ENCODE data around the gene ID1. TPM values are rescaled to one million over a fixed set of nuclear protein-coding genes. Genes with fewer than 3 reads are reported as not detected.
A peak's percentile ranks its signal among the peaks of the same experiment; 100 is the strongest.
"Not testable (repeated sequence)": the region's sequence is repeated elsewhere in the genome, so short reads cannot be mapped to it uniquely, and the experiment has no call there.

ID1 gene
- total and polyA plus RNA-seq, 9 donors: 26.0 to 353 (median 64.2) TPM

DNA sequence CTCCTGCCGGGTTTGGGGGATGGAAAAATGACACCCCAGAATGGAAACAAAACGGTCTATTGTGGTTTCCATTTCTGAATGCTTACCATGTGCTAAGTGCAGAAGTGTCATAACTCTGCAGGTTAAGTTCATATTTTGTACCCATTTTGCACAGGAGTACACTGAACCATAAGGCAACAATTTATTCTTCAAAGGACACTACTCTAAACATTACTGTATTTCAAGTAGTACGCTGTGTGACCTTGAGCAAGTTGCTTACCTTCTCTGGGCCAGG is 9.8 kb upstream of the ID1 start:
- TF ChIP-seq, protein P1, sequence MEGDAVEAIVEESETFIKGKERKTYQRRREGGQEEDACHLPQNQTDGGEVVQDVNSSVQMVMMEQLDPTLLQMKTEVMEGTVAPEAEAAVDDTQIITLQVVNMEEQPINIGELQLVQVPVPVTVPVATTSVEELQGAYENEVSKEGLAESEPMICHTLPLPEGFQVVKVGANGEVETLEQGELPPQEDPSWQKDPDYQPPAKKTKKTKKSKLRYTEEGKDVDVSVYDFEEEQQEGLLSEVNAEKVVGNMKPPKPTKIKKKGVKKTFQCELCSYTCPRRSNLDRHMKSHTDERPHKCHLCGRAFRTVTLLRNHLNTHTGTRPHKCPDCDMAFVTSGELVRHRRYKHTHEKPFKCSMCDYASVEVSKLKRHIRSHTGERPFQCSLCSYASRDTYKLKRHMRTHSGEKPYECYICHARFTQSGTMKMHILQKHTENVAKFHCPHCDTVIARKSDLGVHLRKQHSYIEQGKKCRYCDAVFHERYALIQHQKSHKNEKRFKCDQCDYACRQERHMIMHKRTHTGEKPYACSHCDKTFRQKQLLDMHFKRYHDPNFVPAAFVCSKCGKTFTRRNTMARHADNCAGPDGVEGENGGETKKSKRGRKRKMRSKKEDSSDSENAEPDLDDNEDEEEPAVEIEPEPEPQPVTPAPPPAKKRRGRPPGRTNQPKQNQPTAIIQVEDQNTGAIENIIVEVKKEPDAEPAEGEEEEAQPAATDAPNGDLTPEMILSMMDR (IDR thresholded peaks at IDR 0.05): no peak
- no peak for TF ChIP-seq POLR2A (IDR thresholded peaks at IDR 0.05)
- no peak for TF ChIP-seq EP300 (IDR thresholded peaks at IDR 0.05)

DNA sequence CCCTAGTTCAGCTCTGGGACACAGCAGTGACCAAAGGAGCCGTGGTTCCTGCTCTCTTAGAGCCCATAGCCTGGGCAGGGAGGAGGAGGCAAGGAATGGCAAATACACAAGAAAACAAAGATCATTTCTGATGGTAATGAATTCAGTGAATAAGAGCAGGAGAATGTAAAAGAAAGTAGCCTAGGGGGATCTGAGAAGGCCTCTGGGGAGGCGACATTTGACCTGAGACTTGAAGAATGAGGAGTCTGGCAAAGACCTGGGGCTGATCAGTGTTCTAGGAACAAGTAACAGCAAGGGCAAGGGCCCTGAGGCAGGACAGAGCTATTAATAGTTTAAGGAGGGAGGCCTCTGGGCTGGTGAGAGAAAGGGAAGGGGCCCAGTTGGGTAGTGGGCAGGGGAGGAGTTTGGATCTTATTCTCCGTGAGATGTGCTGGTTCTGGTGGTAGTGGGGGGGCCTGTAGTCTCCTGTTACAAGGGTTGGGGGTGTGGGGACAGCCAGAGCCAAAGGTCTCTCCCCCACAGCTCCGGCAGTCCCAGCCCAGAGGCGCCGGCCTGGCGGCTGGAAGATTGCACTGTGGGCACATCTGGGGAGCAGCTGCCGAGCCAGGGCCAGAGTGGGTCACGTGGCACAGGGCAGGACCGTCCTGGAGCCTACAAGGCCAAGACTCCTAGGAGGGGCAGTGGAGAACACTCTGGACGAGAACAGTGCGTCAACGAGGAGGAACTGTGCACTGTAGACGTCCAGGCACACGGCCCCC is 9.3 kb upstream of the ID1 start:
- Histone ChIP-seq H3K27ac (peak overlapping the region in 1 of 2 donors; percentile 65), H3K27me3 (no peaks in the 10 kb centered on the region), H3K9me3 (no peaks in the 10 kb centered on the region), H3K4me1 (ENCODE audit: insufficient read depth) (no peaks in the 10 kb centered on the region), H3K4me3 (no peak overlapping the region), H3K36me3 (no peaks in the 10 kb centered on the region)
- intact Hi-C loops (cut with DNase I): no loop called here
- peak; percentile 86 to 93 (median 89) for DNase-seq
- 6 to 18% (median 14%) methylated on average over 15 of the region's 15 CpGs for WGBS, 3 donors
- TF ChIP-seq POLR2A (IDR thresholded peaks at IDR 0.05) (no peak), EP300 (IDR thresholded peaks at IDR 0.05) (peak; percentile 26)
- TF ChIP-seq, protein P1 (IDR thresholded peaks at IDR 0.05): no peak

More for the DNA sequence above, 9.8 kb upstream of the ID1 start:
- Histone ChIP-seq H3K36me3 (no peaks in the 10 kb centered on the region), H3K27ac (peak overlapping the region in 1 of 2 donors; percentile 65), H3K4me1 (ENCODE audit: insufficient read depth) (no peaks in the 10 kb centered on the region), H3K27me3 (no peaks in the 10 kb centered on the region), H3K4me3 (no peak overlapping the region), H3K9me3 (no peaks in the 10 kb centered on the region)
- intact Hi-C loops (cut with DNase I): no loop called here
- no peak for DNase-seq
- WGBS, 3 donors: 63 to 75% (median 68%) methylated on average over 3 of the region's 3 CpGs

DNA sequence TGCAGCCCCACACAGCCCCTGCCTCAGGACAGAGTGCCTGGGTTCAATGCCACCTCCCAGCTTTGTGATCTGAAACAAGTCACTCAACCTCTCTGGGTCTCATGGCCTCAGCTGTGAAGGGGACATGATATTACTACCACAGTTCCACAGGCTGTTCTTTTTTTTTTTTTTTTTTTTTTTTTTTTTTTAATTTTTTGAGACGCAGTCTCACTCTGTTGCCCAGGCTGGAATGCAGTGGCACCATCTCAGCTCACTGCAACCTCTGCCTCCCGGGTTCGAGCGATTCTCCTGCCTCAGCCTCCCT is 8.7 kb upstream of the ID1 start:
- DNase-seq; intact Hi-C loops (cut with DNase I); H3K4me1 ChIP-seq (ENCODE audit: insufficient read depth); H3K36me3 ChIP-seq; H3K4me3 ChIP-seq; H3K27me3 ChIP-seq; H3K9me3 ChIP-seq: not testable (repeated sequence)
- 46 to 67% (median 53%) methylated on average over 4 of the region's 4 CpGs for WGBS, 3 donors
- peak overlapping the region in 1 of 2 donors; percentile 65 for H3K27ac ChIP-seq

DNA sequence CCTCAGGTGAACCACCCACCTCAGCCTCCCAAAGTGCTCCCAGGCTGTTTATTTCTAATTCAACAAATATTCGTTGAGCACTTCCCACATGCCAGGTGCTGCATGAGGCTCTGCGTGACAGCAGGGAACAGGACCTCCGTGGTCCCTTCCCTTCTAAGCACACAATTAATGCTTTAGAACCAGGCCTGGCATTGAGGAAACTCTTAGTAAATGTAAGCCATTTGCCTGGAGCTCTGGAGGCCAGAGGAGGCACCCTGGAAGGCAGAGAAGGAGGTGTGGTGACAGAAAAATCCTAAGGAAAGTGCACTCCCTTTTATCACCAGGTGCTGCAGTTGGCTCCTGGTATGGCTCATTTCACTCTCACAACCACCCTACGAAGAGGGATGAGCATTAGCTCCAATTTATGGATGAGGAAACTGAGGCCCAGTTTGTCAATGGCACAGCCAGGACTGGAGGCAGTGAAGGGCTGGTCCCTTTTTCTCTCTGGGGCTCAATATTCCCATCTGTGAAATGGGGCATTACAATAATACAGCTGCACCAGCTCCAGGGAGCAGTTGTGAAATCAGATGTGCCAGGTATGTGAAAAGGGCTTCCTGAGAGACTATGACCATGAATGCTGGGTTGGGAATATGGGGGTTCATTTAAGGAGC is 8.1 kb upstream of the ID1 start:
- intact Hi-C loops (cut with DNase I): no loop called here
- no peak for DNase-seq
- H3K27ac ChIP-seq: peak overlapping the region in 1 of 2 donors; percentile 65
- TF ChIP-seq EP300 (IDR thresholded peaks at IDR 0.05) (no peak), POLR2A (IDR thresholded peaks at IDR 0.05) (no peak)
- TF ChIP-seq, protein P1 (IDR thresholded peaks at IDR 0.05): no peak
- H3K4me3 ChIP-seq: no peak overlapping the region
- H3K36me3 ChIP-seq: no peaks in the 10 kb centered on the region
- WGBS, 3 donors: 71 to 75% (median 73%) methylated on average over 4 of the region's 4 CpGs
- H3K9me3 ChIP-seq: no peaks in the 10 kb centered on the region
- H3K4me1 ChIP-seq (ENCODE audit: insufficient read depth): no peaks in the 10 kb centered on the region
- H3K27me3 ChIP-seq: no peaks in the 10 kb centered on the region

DNA sequence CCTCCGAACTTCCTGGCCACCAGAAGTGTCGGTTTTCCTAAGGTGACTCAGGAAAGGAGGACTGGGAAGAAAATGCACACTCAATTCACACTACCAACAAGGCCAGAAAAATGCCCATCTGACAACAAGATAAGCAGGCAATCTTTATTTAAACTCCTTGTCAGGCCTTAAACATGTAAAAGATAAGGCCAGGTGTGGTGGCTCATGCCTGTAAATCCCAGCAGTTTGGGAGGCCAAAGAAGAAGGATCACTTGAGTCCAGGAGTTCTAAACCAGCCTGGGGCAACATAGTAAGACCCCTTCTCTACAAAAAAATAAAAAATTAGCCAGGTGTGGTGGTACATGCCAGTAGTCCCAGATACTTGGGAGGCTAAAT is 7.6 kb upstream of the ID1 start:
- intact Hi-C loops (cut with DNase I): no loop called here
- no peaks in the 10 kb centered on the region for H3K4me1 ChIP-seq (ENCODE audit: insufficient read depth)
- no peak overlapping the region for H3K27ac ChIP-seq
- no peaks in the 10 kb centered on the region for H3K27me3 ChIP-seq
- no peaks in the 10 kb centered on the region for H3K36me3 ChIP-seq
- 87 to 96% (median 96%) methylated on average over 2 of the region's 2 CpGs for WGBS, 3 donors
- H3K4me3 ChIP-seq: no peak overlapping the region
- TF ChIP-seq POLR2A (IDR thresholded peaks at IDR 0.05) (no peak), EP300 (IDR thresholded peaks at IDR 0.05) (no peak)
- TF ChIP-seq, protein P1 (IDR thresholded peaks at IDR 0.05): no peak
- no peak for DNase-seq
- H3K9me3 ChIP-seq: no peaks in the 10 kb centered on the region
